K562 (cell line): Measurements from ENCODE around the gene ARFGEF3. TPM values are rescaled to one million over a fixed set of nuclear protein-coding genes. Genes with fewer than 3 reads are reported as not detected.

Source experiments
- ATAC-seq: fragments of 200-7000 bp; cut with Tn5 transposase; 3 replicates; pipeline ENCODE4 v1.9.1; 2020; ENCODE audit warnings: moderate library complexity
- BruUV-seq: library from RNA; stranded (reverse); fragments of 400-500 nt; replicated peaks from 2 replicates; lab custom pipeline; 2021; lab: Mats Ljungman, UMichigan
- CTCF ChIA-PET: fragments of 300-600 bp; formaldehyde crosslinking; extraction: SDS; loops from one replicate; lab custom pipeline; 2021; ENCODE audit warnings: low intra/inter-chr PET ratio; lab: Yijun Ruan, JAX
- POLR2A ChIA-PET: fragments of 300-600, 350-650 bp; sonication (Branson Sonifier 250); formaldehyde crosslinking; extraction: SDS; loops from one replicate; lab custom pipeline; 2021; ENCODE audit warnings: antibody characterized with exemption, inconsistent platforms; lab: Yijun Ruan, JAX
- DNase-seq, 4 experiments: peaks; one replicate each; pipeline versions ENCODE4 v3.0.0 to v3.0.0-alpha.2; 2011 to 2018; ENCODE audit warnings: low spot score in 3 of 4, mixed read lengths in 3 of 4; ENCODE audit errors: extremely low read depth in 1 of 4
- FAIRE-seq: peaks from 2 replicates; lab custom pipeline; 2011; peaks lifted over from hg19 to GRCh38; lab: Jason Lieb, UNC
- H2AFZ ChIP-seq: 2 replicates; pipeline ENCODE4 v1.6.0; 2011; ENCODE audit warnings: low read depth, low read length, control low read depth, inconsistent platforms
- H3K27ac ChIP-seq: fragments of 200-600 bp; 3 replicates; pipeline ENCODE4 v1.8.0; 2011; ENCODE audit warnings: low read depth, mild to moderate bottlenecking, control low read depth, inconsistent platforms, low read length, moderate library complexity, mixed read lengths; ENCODE audit errors: extremely low read depth
- H3K27me3 ChIP-seq, 2 experiments: fragments of 300-600 bp in 1 of 2; 2 replicates in 1 of 2; 3 replicates in 1 of 2; pipeline versions ENCODE4 v1.6.0 to v1.8.0; 2011; ENCODE audit warnings: inconsistent platforms in 2 of 2, low read length in 2 of 2, mild to moderate bottlenecking in 1 of 2, mixed read lengths in 1 of 2, moderate library complexity in 1 of 2; ENCODE audit not compliant: control insufficient read depth in 2 of 2, insufficient read depth in 2 of 2
- H3K36me3 ChIP-seq: fragments of 300-600 bp; 3 replicates; pipeline ENCODE4 v1.8.0; 2011; ENCODE audit warnings: mild to moderate bottlenecking, low read length, inconsistent platforms; ENCODE audit not compliant: control insufficient read depth, insufficient read depth
- H3K4me1 ChIP-seq, 2 experiments: fragments of 200-600 bp in 1 of 2; replicated peaks in 1 of 2; 2 replicates in 1 of 2; 3 replicates in 1 of 2; pipeline versions ENCODE4 v1.5.1 to v1.8.0; 2011; ENCODE audit warnings: inconsistent platforms in 2 of 2, low read length in 2 of 2, mild to moderate bottlenecking in 1 of 2, mixed read lengths in 1 of 2, moderate library complexity in 1 of 2; ENCODE audit not compliant: control insufficient read depth in 2 of 2, insufficient read depth in 2 of 2
- H3K4me2 ChIP-seq: 2 replicates; pipeline ENCODE4 v1.6.1; 2011; ENCODE audit warnings: low read length, control low read depth, inconsistent platforms, mixed read lengths; ENCODE audit not compliant: insufficient read depth
- H3K4me3 ChIP-seq: fragments of 200-600 bp; sonication (generic), shearing (Covaris generic); 2 replicates; pipeline ENCODE4 v1.5.1; 2016; ENCODE audit warnings: control low read depth, inconsistent platforms
- H3K79me2 ChIP-seq: fragments of 200-600 bp; 3 replicates; pipeline ENCODE4 v1.8.0; 2011; ENCODE audit warnings: low read length, inconsistent platforms; ENCODE audit not compliant: control insufficient read depth, insufficient read depth
- H3K9ac ChIP-seq, 2 experiments: 2 replicates each; pipeline versions ENCODE4 v1.6.0 to v1.6.1; 2011; ENCODE audit warnings: low read depth in 2 of 2, low read length in 2 of 2, control low read depth in 1 of 2, inconsistent platforms in 1 of 2, mild to moderate bottlenecking in 1 of 2, mixed read lengths in 1 of 2; ENCODE audit not compliant: insufficient read depth in 1 of 2
- H3K9me1 ChIP-seq: one replicate; pipeline ENCODE4 v1.6.0; 2011; ENCODE audit warnings: inconsistent platforms, mild to moderate bottlenecking, low read length, moderate library complexity; ENCODE audit not compliant: control insufficient read depth, insufficient read depth
- H3K9me3 ChIP-seq: replicated peaks from 2 replicates; pipeline ENCODE4 v1.5.1; 2011; ENCODE audit warnings: low read depth, low read length, inconsistent platforms; ENCODE audit not compliant: control insufficient read depth, insufficient read depth
- H4K20me1 ChIP-seq: replicated peaks from 2 replicates; pipeline ENCODE4 v1.6.1; 2011; ENCODE audit warnings: low read length, inconsistent platforms, mixed read lengths; ENCODE audit not compliant: control insufficient read depth, insufficient read depth
- ELF1 ChIP-seq: fragments of 200-800 bp; sonication (Bioruptor generic); IDR thresholded peaks from 2 replicates; pipeline ENCODE4 v1.6.1; 2016; ENCODE audit warnings: missing genetic modification characterization, missing compliant biosample characterization
- ESRRB ChIP-seq: fragments of 250-450 bp; sonication (Bioruptor Pico); IDR thresholded peaks from 2 replicates; pipeline ENCODE4 v1.5.0; 2020; ENCODE audit warnings: mild to moderate bottlenecking, moderate library complexity, borderline replicate concordance
- ETS1 ChIP-seq: conservative IDR thresholded peaks from 2 replicates; pipeline ENCODE4 v1.6.1; 2011; ENCODE audit warnings: low read depth, mild to moderate bottlenecking, low read length; ENCODE audit not compliant: control insufficient read depth
- HEY1 ChIP-seq: fragments of 250-450 bp; sonication (Bioruptor Pico); IDR thresholded peaks from 2 replicates; pipeline ENCODE4 v1.5.0; 2020; ENCODE audit warnings: mild to moderate bottlenecking, moderate library complexity, borderline replicate concordance
- NR2F6 ChIP-seq: fragments of 450-650 bp; formaldehyde crosslinking; IDR thresholded peaks from 2 replicates; pipeline ENCODE4 v1.4.0; 2020; ENCODE audit warnings: mild to moderate bottlenecking
- OTX1 ChIP-seq: fragments of 450-650 bp; formaldehyde crosslinking; IDR thresholded peaks from 2 replicates; pipeline ENCODE4 v1.4.0; 2022; ENCODE audit warnings: mild to moderate bottlenecking
- TARDBP ChIP-seq: fragments of 450-650 bp; IDR thresholded peaks from 2 replicates; pipeline ENCODE4 v1.6.1; 2016
- ZNF398 ChIP-seq: fragments of 250-450 bp; sonication (Bioruptor Pico); IDR thresholded peaks from 2 replicates; pipeline ENCODE4 v1.8.0; 2021; ENCODE audit warnings: moderate library complexity, mild to moderate bottlenecking, inconsistent platforms
- ZNF740 ChIP-seq, 3 experiments: fragments of 200-800 bp in 1 of 3; sonication (Bioruptor generic) in 1 of 3; sonication (generic) in 1 of 3; formaldehyde crosslinking in 1 of 3; IDR thresholded peaks; 2 replicates each; pipeline versions ENCODE4 v1.6.1 to v1.8.0; 2016 to 2022; ENCODE audit warnings: mild to moderate bottlenecking in 2 of 3, missing compliant biosample characterization in 2 of 3, missing genetic modification characterization in 2 of 3, missing genetic modification reagents in 1 of 3
- whole genome bisulfite sequencing: fragments of 100-300 bp; shearing (Covaris generic); methylation state at CpG from one replicate; pipeline ENCODE4 v1.1.6; 2016; ENCODE audit warnings: low coverage, mixed read lengths; ENCODE audit not compliant: insufficient coverage; ENCODE audit errors: missing lambda C conversion rate; 5-methylcytosine and 5-hydroxymethylcytosine counted together
- in situ Hi-C: fragments of 300-500 bp; cut with MboI; formaldehyde crosslinking; loops from 4 replicates; pipeline ENCODE4 v1.15.0; 2018; ENCODE audit warnings: inconsistent platforms, mixed read lengths
- intact Hi-C: fragments of 100-400 bp; cut with micrococcal nuclease; formaldehyde crosslinking; loops from 2 replicates; pipeline ENCODE4 v1.14.2; 2022
- polyA plus RNA-seq, 8 experiments: library from polyadenylated mRNA; depleted of rRNA in 4 of 8; stranded (reverse) in 5 of 8; unstranded in 3 of 8; fragments of >200 nt; fragmentation: Nextera tagmentation in 2 of 8; fragmentation: Illumina TruSeq in 1 of 8; extraction: Ambion mirVana in 2 of 8; extraction: Trizol in 1 of 8; gene quantifications; 2 replicates each; pipeline versions ENCODE4 v1.2.1 to v1.2.3, GENCODE V29; 2011 to 2014; ENCODE audit warnings: inconsistent platforms in 1 of 8, missing spikeins in 1 of 8
- total RNA-seq, 7 experiments: library from RNA; depleted of rRNA in 6 of 7; stranded (reverse); fragments of >200 nt in 6 of 7; fragmentation: Illumina TruSeq in 2 of 7; extraction: Trizol in 2 of 7; gene quantifications; 2 replicates each; pipeline versions ENCODE4 v1.2.1 to v1.2.3, GENCODE V29; 2011 to 2021; ENCODE audit warnings: low replicate concordance in 1 of 7

ARFGEF3 gene
- total and polyA plus RNA-seq, 9 of the 15 experiments (the other 6 are each of a cell fraction or from before 2014, with no cell fraction given) = under 0.01 to 0.02 TPM; not detected in 7

GRCh38 chr6:138218449-138218848 is 56.7 kb downstream of the ARFGEF3 start, which contains the start of gene PBOV1:
TSS of gene PBOV1 (minus strand) at chr6:138218491. CDS start at chr6:138218395, 96 bp downstream.
- no peak within 1 kb of the TSS for H3K27ac ChIP-seq
- no TSS peak for BruUV-seq
- CTCF ChIA-PET = interaction anchor here (0.7 kb wide), 1 partner anchor 297 kb away, joined by 3 read pairs; no protein-coding TSS in a partner anchor

GRCh38 chr6:138219398-138219797 is 57.7 kb downstream of the ARFGEF3 start:
- no TSS peak for BruUV-seq
- TF ChIP-seq NR2F6 = no peak
- TF ChIP-seq TARDBP = no peak
- TF ChIP-seq ZNF398 (CRISPR knock-in tag) = no peak
- no peak for TF ChIP-seq OTX1 (CRISPR knock-in tag)
- TF ChIP-seq ZNF740 (CRISPR knock-in tag; IDR thresholded peaks at IDR 0.05) = no peak
- TF ChIP-seq ZNF740 (tag; IDR thresholded peaks at IDR 0.05) = no peak
- TF ChIP-seq ELF1 = no peak
- TF ChIP-seq ESRRB (CRISPR knock-in tag) = no peak

More at GRCh38 chr6:138218449-138218848, 56.7 kb downstream of the ARFGEF3 start, which contains the start of gene PBOV1:
- FAIRE-seq (no peak), ATAC-seq (no peak), DNase-seq (no peak)
- no peak for TF ChIP-seq ETS1
- TF ChIP-seq HEY1 (CRISPR knock-in tag) = no peak
- 0% methylated on average over 2 of the region's 2 CpGs for WGBS
- no peaks in the 10 kb centered on the region for H3K9me3 ChIP-seq
- intact Hi-C loops (no loop called here), in situ Hi-C loops (no loop called here)
- H3K4me3 ChIP-seq = no peak within 1 kb of the TSS
- no peaks in the 10 kb centered on the region for H4K20me1 ChIP-seq
- H3K9me1 ChIP-seq = no peaks in the 10 kb centered on the region
- H3K9ac ChIP-seq = no peak within 1 kb of the TSS; a peak in 1 of 4 replicates
- no peaks in the 10 kb centered on the region for H3K4me1 ChIP-seq
- no peaks in the 10 kb centered on the region for H3K36me3 ChIP-seq
- POLR2A ChIA-PET = interaction anchor here (0.9 kb wide), 1 partner anchor 17 kb away, joined by 6 read pairs; no protein-coding TSS in a partner anchor
- peaks cover 0 to 8% of the 10 kb centered on the region in 2 experiments; a peak in 1 of 5 replicates for H3K27me3 ChIP-seq
- no peak within 1 kb of the TSS for H2AFZ ChIP-seq
- no peaks in the 10 kb centered on the region for H3K79me2 ChIP-seq
- no peak within 1 kb of the TSS for H3K4me2 ChIP-seq

More at GRCh38 chr6:138219398-138219797, 57.7 kb downstream of the ARFGEF3 start:
- H3K9ac ChIP-seq = no peak overlapping the region; a peak in 1 of 4 replicates
- WGBS = 2% methylated on average over 3 of the region's 3 CpGs
- no peaks in the 10 kb centered on the region for H3K9me3 ChIP-seq
- no peak overlapping the region for H3K27ac ChIP-seq
- no peaks in the 10 kb centered on the region for H3K36me3 ChIP-seq
- intact Hi-C loops (no loop called here), in situ Hi-C loops (no loop called here)
- no peaks in the 10 kb centered on the region for H3K79me2 ChIP-seq
- no peak for DNase-seq
- no peaks in the 10 kb centered on the region for H3K4me1 ChIP-seq
- no peak overlapping the region for H3K4me2 ChIP-seq
- no peak for FAIRE-seq
- no peaks in the 10 kb centered on the region for H4K20me1 ChIP-seq
- H3K9me1 ChIP-seq = no peaks in the 10 kb centered on the region
- peaks cover 0 to 8% of the 10 kb centered on the region in 2 experiments; a peak in 1 of 5 replicates for H3K27me3 ChIP-seq
- H2AFZ ChIP-seq = no peak overlapping the region
- CTCF ChIA-PET = no interaction called here
- H3K4me3 ChIP-seq = no peak overlapping the region
- POLR2A ChIA-PET = no interaction called here
- no peak for ATAC-seq
